ENCODE results near the gene LTBP3.

LTBP3 gene

GRCh38 chr11:65581928-65582327, 23.8 kb upstream of the LTBP3 start:
- Histone ChIP-seq H3K9me3 (ENCODE audit: control insufficient read depth, insufficient read depth, low read length) (no peaks in the 10 kb centered on the region), H4K20me1 (ENCODE audit: control insufficient read depth, insufficient read depth, low read depth, low read length) (no peaks in the 10 kb centered on the region), H3K9me2 (replicated peaks; ENCODE audit: control insufficient read depth, low read length) (no peaks in the 10 kb centered on the region), H3K27ac (ENCODE audit: low read depth, low read length) (no peak overlapping the region), H3F3A (ENCODE audit: control insufficient read depth, insufficient read depth) (0 out of 2 replicates have a peak, but pooled peaks cover 3% of the 10 kb centered on the region), H3K79me2 (ENCODE audit: control insufficient read depth, low read length) (peaks cover 1% of the 10 kb centered on the region; the same call in 1 of the 2 replicates), H3K27me3 (ENCODE audit: control insufficient read depth, low read length) (no peaks in the 10 kb centered on the region), H3K4me2 (ENCODE audit: low read length) (no peak overlapping the region), H3K4me3 (ENCODE audit: low read length) (no peak overlapping the region), H3K4me1 (ENCODE audit: control insufficient read depth, low read length) (peaks cover 9% of the 10 kb centered on the region), H3K36me3 (ENCODE audit: control insufficient read depth, low read length) (peaks cover 7% of the 10 kb centered on the region)
- TF ChIP-seq CTCF (IDR thresholded peaks at IDR 0.05; ENCODE audit: low read depth, low read length, poor library complexity, severe bottlenecking) (no peak), EZH2phosphoT487 (IDR thresholded peaks at IDR 0.05; ENCODE audit: borderline replicate concordance, low read length) (no peak)

- no peaks in the 10 kb centered on the region for H4K20me1 ChIP-seq (ENCODE audit: control insufficient read depth, insufficient read depth, low read depth, low read length)
- peaks cover 10% of the 10 kb centered on the region for H3K79me2 ChIP-seq (ENCODE audit: control insufficient read depth, low read length)
- H3K9me2 ChIP-seq (replicated peaks; ENCODE audit: control insufficient read depth, low read length) = no peaks in the 10 kb centered on the region
- no peaks in the 10 kb centered on the region for H3K9me3 ChIP-seq (ENCODE audit: control insufficient read depth, insufficient read depth, low read length)
- H3K4me2 ChIP-seq (ENCODE audit: low read length) = no peak overlapping the region
- H3K4me3 ChIP-seq (ENCODE audit: low read length) = no peak overlapping the region
- no peaks in the 10 kb centered on the region for H3K27me3 ChIP-seq (ENCODE audit: control insufficient read depth, low read length)
- H3K4me1 ChIP-seq (ENCODE audit: control insufficient read depth, low read length) = peaks cover 18% of the 10 kb centered on the region
- no peaks in the 10 kb centered on the region for H3F3A ChIP-seq (ENCODE audit: control insufficient read depth, insufficient read depth)
- H3K27ac ChIP-seq (ENCODE audit: low read depth, low read length) = no peak overlapping the region
- TF ChIP-seq CTCF (IDR thresholded peaks at IDR 0.05; ENCODE audit: low read depth, low read length, poor library complexity, severe bottlenecking) (no peak), EZH2phosphoT487 (IDR thresholded peaks at IDR 0.05; ENCODE audit: borderline replicate concordance, low read length) (no peak)
- H3K36me3 ChIP-seq (ENCODE audit: control insufficient read depth, low read length) = peaks cover 3% of the 10 kb centered on the region
These were observed 22.6 kb upstream of the LTBP3 start for GRCh38 chr11:65580756-65581155.

GRCh38 chr11:65580031-65580692, 22.0 kb upstream of the LTBP3 start:
- Histone ChIP-seq H3K9me3 (ENCODE audit: control insufficient read depth, insufficient read depth, low read length) (no peaks in the 10 kb centered on the region), H3K36me3 (ENCODE audit: control insufficient read depth, low read length) (peaks cover 3% of the 10 kb centered on the region), H3K4me2 (ENCODE audit: low read length) (no peak overlapping the region), H3K27ac (ENCODE audit: low read depth, low read length) (no peak overlapping the region), H3K4me1 (ENCODE audit: control insufficient read depth, low read length) (peaks cover 23% of the 10 kb centered on the region), H3K27me3 (ENCODE audit: control insufficient read depth, low read length) (no peaks in the 10 kb centered on the region), H3K79me2 (ENCODE audit: control insufficient read depth, low read length) (peaks cover 10% of the 10 kb centered on the region), H3K9me2 (replicated peaks; ENCODE audit: control insufficient read depth, low read length) (no peaks in the 10 kb centered on the region), H3F3A (ENCODE audit: control insufficient read depth, insufficient read depth) (peaks cover 4% of the 10 kb centered on the region), H3K4me3 (ENCODE audit: low read length) (no peak overlapping the region), H4K20me1 (ENCODE audit: control insufficient read depth, insufficient read depth, low read depth, low read length) (no peaks in the 10 kb centered on the region)
- no peak for TF ChIP-seq CTCF (IDR thresholded peaks at IDR 0.05; ENCODE audit: low read depth, low read length, poor library complexity, severe bottlenecking)

Data from DOHH2 (cell line).